Parathyroid adenoma (tissue), 2 donors: ENCODE data around the gene DMWD.

ENCODE experiments used
- H2AFZ ChIP-seq: fragments of 300-600 bp; sonication (generic); one replicate; pipeline ENCODE4 v1.7.0; 2017; ENCODE audit warnings: antibody characterized with exemption, mild to moderate bottlenecking
- H3K27ac ChIP-seq: fragments of 300-600 bp; sonication (generic); one replicate; pipeline ENCODE4 v1.7.0; 2017
- H3K27me3 ChIP-seq: fragments of 300-600 bp; sonication (generic); one replicate; pipeline ENCODE4 v1.7.0; 2017; ENCODE audit warnings: low read length; ENCODE audit not compliant: control insufficient read depth, insufficient read depth
- H3K36me3 ChIP-seq: fragments of 300-600 bp; sonication (generic); one replicate; pipeline ENCODE4 v1.7.0; 2017; ENCODE audit warnings: low read length; ENCODE audit not compliant: control insufficient read depth, insufficient read depth
- H3K4me1 ChIP-seq: fragments of 300-600 bp; sonication (generic); one replicate; pipeline ENCODE4 v1.7.0; 2017; ENCODE audit warnings: control low read depth
- H3K4me2 ChIP-seq: fragments of 300-600 bp; sonication (generic); one replicate; pipeline ENCODE4 v1.7.0; 2017; ENCODE audit warnings: low read length
- H3K4me3 ChIP-seq: fragments of 300-600 bp; sonication (generic); one replicate; pipeline ENCODE4 v1.7.0; 2017; ENCODE audit warnings: low read depth, low read length
- H3K79me2 ChIP-seq: fragments of 300-600 bp; sonication (generic); one replicate; pipeline ENCODE4 v1.7.0; 2017; ENCODE audit warnings: control low read depth
- H3K9ac ChIP-seq: fragments of 300-600 bp; sonication (generic); one replicate; pipeline ENCODE4 v1.7.0; 2017; ENCODE audit warnings: mild to moderate bottlenecking
- H3K9me3 ChIP-seq: fragments of 300-600 bp; sonication (generic); one replicate; pipeline ENCODE4 v1.7.0; 2017; ENCODE audit warnings: low read length; ENCODE audit not compliant: control insufficient read depth
- CTCF ChIP-seq: fragments of 300-600 bp; sonication (generic); IDR thresholded peaks from one replicate; pipeline ENCODE4 v1.7.0; 2017; ENCODE audit warnings: antibody characterized with exemption, mild to moderate bottlenecking
- donor health status: primary hyperparathyroidism.

Gene DMWD

GRCh38 chr19:45777395-45777961, 15.2 kb downstream of the DMWD start:
- no peak overlapping the region for H2AFZ ChIP-seq
- H3K79me2 ChIP-seq: peaks cover 2% of the 10 kb centered on the region
- peaks cover 10% of the 10 kb centered on the region for H3K4me1 ChIP-seq
- no peaks in the 10 kb centered on the region for H3K36me3 ChIP-seq
- no peaks in the 10 kb centered on the region for H3K27me3 ChIP-seq
- H3K9ac ChIP-seq: no peak overlapping the region
- H3K27ac ChIP-seq: no peak overlapping the region
- H3K4me2 ChIP-seq: no peak overlapping the region
- no peak for TF ChIP-seq CTCF
- no peaks in the 10 kb centered on the region for H3K9me3 ChIP-seq
- no peak overlapping the region for H3K4me3 ChIP-seq

GRCh38 chr19:45774765-45775164, 17.9 kb downstream of the DMWD start:
- no peak for TF ChIP-seq CTCF
- H3K27me3 ChIP-seq: no peaks in the 10 kb centered on the region
- no peaks in the 10 kb centered on the region for H3K9me3 ChIP-seq
- no peaks in the 10 kb centered on the region for H3K36me3 ChIP-seq
- no peak overlapping the region for H3K4me2 ChIP-seq
- H3K4me1 ChIP-seq: peaks cover 11% of the 10 kb centered on the region
- no peak overlapping the region for H3K27ac ChIP-seq
- H3K79me2 ChIP-seq: no peaks in the 10 kb centered on the region
- no peak overlapping the region for H3K4me3 ChIP-seq
- H2AFZ ChIP-seq: no peak overlapping the region
- no peak overlapping the region for H3K9ac ChIP-seq

- TF ChIP-seq CTCF: no peak
- Histone ChIP-seq H3K27me3 (no peaks in the 10 kb centered on the region), H3K36me3 (no peaks in the 10 kb centered on the region), H3K4me2 (no peak overlapping the region), H3K9me3 (no peaks in the 10 kb centered on the region), H3K9ac (no peak overlapping the region), H3K4me3 (no peak overlapping the region), H3K4me1 (peaks cover 10% of the 10 kb centered on the region), H3K79me2 (no peaks in the 10 kb centered on the region), H3K27ac (no peak overlapping the region), H2AFZ (no peak overlapping the region)
Observed at GRCh38 chr19:45773384-45773783, 19.3 kb downstream of the DMWD start.

GRCh38 chr19:45772912-45773311, 19.7 kb downstream of the DMWD start:
- TF ChIP-seq CTCF: no peak
- no peak overlapping the region for H3K27ac ChIP-seq

GRCh38 chr19:45772130-45772840, 20.4 kb downstream of the DMWD start:
- Histone ChIP-seq H3K36me3 (no peaks in the 10 kb centered on the region), H3K4me2 (no peak overlapping the region), H2AFZ (no peak overlapping the region), H3K4me3 (no peak overlapping the region), H3K79me2 (no peaks in the 10 kb centered on the region), H3K27ac (no peak overlapping the region), H3K9me3 (no peaks in the 10 kb centered on the region), H3K27me3 (no peaks in the 10 kb centered on the region), H3K4me1 (peaks cover 10% of the 10 kb centered on the region), H3K9ac (no peak overlapping the region)
- TF ChIP-seq CTCF: no peak

More at GRCh38 chr19:45772912-45773311, 19.7 kb downstream of the DMWD start:
- Histone ChIP-seq H3K4me2 (no peak overlapping the region), H3K9ac (no peak overlapping the region), H3K9me3 (no peaks in the 10 kb centered on the region), H3K79me2 (no peaks in the 10 kb centered on the region), H3K27me3 (no peaks in the 10 kb centered on the region), H3K4me3 (no peak overlapping the region), H3K4me1 (peaks cover 10% of the 10 kb centered on the region), H3K36me3 (no peaks in the 10 kb centered on the region), H2AFZ (no peak overlapping the region)
